Forelimb muscle (tissue), 1 donor: ENCODE measurements around the gene LRP3. TPM values are rescaled to one million over a fixed set of nuclear protein-coding genes. Genes with fewer than 3 reads are reported as not detected.
"Not testable (repeated sequence)": the region's sequence is repeated elsewhere in the genome, so short reads cannot be mapped to it uniquely, and the experiment has no call there.

Experiments
- DNase-seq: peaks from one replicate; pipeline ENCODE4 v3.0.0-alpha.2; 2013; ENCODE audit warnings: low read depth
- polyA plus RNA-seq: library from polyadenylated mRNA; unstranded; fragments of 120-200 nt; gene quantifications from one replicate; pipeline ENCODE4 v1.2.1, GENCODE V29; 2013; ENCODE audit not compliant: insufficient read length

LRP3 gene
- polyA plus RNA-seq, 1 donor: 19.2 TPM

DNA sequence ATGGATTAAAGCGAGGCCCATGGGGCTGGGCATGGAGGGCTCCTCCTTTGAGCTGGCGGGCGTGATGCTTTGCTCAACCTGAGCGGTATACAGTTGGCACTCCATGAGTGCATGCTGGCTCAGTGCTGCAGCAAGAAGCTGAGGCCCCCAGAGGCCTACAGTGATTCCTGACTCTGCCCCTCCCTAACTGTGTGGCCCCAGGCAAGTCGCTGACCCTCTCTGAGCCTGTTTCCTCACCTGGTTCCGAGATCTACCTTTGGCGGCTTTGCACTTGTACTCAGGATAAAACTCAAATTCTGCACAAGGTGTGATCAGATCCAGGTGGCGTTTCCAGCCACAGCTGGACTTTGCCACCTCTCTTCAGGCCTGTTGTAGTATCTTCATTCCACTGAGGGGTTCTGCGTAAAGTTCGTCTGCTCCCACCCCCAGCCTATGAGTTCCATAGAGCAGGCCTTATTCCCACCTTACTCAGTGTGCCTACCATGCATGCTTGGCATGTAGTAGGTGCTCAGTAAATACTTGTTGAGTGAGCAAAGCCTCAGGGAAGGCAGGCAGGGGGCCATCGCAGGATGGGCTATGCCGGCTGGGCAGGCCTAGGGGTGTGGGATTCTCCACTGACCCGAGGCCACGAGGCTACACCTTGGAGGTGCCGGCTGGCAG is 7.9 kb downstream of the LRP3 start:
- no peak for DNase-seq

DNA sequence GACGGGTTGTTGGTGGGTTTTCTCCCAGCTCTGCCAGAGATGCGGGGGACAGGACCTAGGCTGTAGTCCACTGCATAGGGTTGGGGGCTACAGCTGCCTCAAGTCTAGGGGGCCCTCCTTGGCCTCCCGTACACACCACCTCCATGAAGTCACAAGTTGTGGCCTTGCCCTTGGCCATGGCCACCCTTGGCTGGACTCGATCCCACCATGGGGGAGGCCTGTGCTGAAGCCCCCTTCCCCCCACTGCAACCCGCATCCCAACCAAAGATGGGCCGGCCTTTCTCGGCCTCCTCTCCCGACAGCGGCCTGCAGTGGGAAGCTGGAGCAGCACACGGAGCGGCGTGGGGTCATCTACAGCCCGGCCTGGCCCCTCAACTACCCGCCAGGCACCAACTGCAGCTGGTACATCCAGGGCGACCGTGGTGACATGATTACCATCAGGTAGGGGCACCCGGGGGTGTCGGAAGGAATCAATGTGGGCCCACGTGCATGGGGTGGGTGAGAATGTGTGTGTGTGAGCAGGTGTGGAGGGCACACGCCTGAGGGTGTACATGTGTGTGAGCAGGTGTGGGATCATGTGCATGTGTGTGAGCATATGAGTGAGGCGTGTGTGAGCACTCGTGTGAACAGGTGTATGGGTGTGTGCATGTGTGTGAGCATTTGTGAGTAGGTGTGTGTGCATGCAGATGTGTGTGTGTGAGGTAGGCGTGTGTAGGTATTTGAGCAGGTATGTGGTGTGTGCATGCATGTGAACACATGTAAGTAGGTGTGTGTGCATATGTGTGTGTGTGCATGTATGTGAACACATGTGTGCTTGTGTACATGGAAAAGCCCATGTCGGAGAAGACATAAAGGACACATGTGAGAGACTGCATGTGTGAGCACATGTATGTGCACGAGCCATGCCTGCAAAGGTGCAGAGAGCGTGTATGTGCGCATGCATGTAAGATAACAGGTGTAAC is 8.7 kb downstream of the LRP3 start:
- DNase-seq: no peak

DNA sequence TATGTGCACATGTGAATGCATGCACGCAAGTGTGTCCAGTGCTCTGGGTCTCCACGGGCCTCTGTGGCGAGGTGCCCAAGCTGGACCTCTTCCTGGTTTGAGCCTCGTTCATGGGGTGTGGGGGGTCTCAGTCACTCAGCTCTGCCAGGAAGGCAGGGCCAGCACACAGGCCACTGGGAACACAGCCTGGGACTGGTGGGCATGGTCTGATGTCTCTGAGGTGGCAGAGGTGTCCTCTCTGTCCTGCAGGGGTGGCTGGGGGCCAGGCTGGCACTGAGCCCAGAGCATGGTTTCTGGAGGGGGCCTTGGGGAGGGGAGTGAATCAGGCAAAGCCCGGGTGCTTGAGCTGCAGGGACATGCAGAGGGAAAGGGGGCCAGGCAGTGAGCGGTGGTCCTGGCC is 9.4 kb downstream of the LRP3 start:
- DNase-seq: no peak

DNA sequence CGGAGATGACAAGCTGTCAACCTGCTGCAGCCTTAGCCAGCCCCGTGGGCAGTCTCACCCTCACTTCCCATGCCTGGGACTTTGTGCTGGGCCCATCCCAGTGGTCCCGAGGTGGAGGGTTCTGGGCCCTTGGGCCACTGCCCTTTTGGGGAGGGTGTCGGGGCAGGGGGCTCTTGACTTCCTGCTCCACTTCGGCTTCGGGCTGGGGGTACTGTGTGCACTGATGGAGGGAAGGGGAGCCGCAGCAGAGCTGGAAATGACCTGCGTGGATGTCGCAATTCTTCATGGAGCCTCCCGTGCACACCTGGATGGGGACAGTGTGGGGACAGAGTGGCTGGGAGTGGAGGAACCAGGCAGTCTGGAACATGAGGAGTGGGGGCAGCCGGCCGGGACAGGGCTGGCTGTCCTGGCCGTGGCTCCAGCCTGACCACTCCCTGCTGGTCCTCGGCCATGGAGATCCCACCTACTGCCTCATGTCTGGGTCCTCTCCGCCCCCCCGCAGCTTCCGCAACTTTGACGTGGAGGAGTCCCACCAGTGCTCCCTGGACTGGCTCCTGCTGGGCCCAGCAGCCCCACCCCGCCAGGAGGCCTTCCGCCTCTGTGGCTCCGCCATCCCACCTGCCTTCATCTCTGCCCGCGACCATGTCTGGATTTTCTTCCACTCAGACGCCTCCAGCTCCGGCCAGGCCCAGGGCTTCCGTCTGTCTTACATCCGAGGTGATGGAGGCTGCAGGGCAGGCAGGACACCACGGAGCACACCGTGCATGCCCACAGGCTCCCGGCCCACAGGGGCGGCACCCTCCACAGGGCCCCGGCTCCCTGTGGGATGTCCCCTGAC is 10.2 kb downstream of the LRP3 start:
- no peak for DNase-seq

DNA sequence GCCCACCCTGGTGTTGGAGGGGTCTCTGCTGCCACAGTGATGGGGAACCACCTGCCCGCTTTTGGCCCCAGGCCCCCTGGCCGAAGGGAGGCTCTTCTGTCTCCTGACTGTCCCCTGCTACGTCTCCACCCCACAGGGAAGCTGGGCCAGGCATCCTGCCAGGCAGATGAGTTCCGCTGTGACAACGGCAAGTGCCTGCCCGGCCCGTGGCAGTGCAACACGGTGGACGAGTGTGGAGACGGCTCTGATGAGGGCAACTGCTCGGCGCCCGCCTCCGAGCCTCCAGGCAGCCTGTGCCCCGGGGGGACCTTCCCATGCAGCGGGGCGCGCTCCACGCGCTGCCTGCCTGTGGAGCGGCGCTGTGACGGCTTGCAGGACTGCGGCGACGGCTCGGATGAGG is 11.0 kb downstream of the LRP3 start:
- no peak for DNase-seq

DNA sequence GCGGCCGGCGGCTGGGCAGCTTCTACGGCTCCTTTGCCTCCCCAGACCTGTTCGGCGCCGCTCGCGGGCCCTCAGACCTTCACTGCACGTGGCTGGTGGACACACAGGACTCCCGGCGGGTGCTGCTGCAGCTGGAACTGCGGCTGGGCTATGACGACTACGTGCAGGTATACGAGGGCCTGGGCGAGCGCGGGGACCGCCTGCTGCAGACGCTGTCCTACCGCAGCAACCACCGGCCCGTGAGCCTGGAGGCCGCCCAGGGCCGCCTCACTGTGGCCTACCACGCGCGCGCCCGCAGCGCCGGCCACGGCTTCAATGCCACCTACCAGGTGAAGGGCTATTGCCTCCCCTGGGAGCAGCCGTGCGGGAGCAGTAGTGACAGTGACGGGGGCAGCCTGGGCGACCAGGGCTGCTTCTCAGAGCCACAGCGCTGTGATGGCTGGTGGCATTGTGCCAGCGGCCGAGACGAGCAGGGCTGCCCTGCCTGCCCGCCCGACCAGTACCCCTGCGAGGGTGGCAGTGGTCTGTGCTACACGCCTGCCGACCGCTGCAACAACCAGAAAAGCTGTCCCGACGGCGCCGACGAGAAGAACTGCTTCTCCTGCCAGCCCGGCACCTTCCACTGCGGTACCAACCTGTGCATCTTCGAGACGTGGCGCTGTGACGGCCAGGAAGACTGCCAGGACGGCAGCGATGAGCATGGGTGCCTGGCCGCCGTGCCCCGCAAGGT is 11.6 kb downstream of the LRP3 start:
- DNase-seq: no peak

DNA sequence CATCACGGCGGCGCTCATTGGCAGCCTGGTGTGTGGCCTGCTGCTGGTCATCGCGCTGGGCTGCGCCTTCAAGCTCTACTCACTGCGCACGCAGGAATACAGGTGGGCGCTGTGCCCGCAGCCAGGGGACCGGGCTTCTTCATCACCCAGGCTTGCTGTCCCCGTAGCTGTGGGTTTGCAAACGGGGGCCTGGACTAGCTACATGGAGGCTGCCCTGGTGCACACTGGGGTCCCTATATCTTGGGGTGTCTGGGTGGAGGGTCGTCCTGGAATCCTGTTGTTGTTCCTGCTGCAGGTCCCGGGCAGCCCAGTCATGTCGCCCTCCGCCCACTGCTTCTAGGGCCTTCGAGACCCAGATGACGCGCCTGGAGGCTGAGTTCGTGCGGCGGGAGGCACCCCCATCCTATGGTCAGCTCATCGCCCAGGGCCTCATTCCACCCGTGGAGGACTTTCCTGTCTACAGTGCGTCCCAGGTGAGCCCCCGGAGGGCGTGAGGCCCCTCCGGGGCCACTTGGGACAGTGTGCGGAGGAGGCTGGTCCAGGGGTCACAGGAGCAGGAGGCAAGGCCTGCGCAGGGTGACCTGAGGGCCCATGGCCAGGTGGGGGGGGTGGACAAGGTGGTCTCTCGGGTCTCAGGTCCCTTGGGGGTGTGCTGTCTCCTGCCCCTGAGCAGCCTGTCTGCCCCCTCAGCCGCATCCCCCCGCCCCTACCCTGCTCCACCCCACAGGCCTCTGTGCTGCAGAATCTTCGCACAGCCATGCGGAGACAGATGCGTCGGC is 12.3 kb downstream of the LRP3 start:
- DNase-seq: no peak

DNA sequence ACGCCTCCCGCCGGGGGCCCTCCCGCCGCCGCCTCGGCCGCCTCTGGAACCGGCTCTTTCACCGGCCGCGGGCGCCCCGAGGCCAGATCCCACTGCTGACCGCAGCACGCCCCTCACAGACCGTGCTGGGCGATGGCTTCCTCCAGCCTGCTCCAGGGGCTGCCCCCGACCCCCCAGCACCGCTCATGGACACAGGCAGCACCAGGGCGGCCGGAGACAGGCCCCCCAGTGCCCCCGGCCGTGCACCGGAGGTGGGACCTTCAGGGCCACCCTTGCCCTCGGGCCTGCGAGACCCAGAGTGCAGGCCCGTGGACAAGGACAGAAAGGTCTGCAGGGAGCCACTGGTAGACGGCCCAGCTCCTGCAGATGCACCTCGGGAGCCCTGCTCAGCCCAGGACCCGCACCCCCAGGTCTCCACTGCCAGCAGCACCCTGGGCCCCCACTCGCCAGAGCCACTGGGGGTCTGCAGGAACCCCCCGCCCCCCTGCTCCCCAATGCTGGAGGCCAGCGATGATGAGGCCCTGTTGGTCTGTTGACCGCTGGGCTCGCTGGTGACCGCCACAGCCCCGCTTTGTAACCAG is 13.0 kb downstream of the LRP3 start:
- no peak for DNase-seq

DNA sequence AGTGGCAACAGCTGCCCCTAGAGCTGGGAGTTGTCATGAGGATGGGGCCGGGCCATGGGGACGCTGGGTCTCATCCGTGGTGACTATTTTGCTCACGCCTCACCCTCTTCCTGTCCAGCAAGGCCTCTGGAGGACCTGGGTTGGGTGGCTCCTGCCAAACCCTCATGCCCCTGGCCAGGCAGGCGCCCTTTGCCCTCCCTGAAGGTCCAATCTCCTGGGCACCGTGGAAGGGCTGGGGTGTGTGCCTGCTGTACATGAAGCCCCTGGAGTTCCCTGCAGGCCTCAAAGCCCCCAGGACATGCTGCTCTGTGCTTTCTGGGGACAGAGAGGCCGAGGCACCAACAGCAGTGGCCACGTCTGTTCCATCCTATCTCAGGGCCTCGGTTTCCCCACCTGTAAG is 13.8 kb downstream of the LRP3 start:
- DNase-seq: no peak

DNA sequence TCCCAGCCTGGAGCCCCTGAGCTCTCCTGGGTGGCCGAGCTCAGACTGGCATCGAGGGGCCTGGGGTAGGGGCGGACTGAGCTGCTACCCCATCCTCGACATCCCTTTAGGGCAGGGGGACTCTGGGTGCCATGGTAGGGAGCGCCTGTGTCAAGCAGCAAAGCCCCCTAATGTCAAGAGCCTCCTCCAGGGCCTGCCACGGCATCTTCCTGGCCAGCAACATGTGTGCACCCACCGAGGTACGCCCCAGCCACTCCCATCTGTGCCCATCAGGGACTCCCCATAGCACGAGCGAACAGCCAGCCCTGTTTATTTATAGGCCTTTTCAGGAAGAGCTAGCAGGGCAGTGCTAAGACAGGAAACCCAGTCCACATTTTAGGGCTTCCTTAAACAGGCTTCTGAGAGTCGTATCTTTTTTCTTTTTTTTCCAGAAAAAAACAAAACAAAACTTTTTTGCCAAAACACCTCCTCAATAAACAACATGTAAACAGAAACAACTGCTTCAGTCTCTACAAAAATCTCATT is 14.3 kb downstream of the LRP3 start:
- no peak for DNase-seq

DNA sequence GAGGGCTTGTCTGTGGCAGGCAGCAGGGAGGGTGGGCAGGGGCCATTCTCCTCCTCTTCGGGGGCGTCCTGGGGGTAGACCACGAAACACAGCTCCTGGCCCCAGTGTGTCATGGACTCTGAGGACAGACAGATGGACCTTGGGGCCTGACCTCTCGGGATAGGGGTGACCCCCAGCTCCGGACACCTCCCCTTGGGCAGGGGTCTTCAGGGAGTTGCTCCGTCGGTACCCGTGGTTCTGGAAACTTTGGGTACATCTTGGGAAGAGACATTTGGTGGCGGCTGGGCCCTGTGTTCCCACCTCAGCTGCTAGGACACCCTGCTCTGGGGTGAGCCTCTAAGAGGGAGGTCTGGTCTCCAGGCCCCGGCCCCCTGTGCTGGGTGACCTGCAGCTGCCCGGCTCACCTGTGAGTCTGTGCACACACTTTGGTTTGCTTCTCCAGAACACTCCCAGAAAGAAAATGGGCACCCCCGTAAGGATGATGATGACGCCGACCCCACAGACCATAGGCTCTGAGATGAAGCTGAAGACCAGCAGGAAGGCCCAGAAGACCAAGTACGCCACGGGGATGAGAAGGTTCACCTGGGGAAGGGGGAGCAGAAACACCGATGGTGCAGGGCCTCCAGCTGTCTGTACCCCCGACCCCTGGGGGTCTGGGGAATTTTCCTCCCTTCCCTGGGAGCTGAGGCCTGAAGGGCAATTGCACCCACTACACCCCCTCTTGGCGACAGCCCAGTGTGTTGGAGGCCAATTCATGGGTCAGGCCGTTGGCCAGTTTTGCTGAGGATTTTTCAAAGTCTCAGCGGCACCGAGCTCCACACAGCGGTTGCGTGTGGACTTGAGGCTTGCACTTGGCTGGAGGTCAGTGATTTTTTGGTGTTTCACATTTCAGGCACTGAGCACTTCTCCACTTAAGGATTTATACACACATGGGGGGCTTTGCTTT is 15.0 kb downstream of the LRP3 start:
- DNase-seq: peak; percentile 26

DNA sequence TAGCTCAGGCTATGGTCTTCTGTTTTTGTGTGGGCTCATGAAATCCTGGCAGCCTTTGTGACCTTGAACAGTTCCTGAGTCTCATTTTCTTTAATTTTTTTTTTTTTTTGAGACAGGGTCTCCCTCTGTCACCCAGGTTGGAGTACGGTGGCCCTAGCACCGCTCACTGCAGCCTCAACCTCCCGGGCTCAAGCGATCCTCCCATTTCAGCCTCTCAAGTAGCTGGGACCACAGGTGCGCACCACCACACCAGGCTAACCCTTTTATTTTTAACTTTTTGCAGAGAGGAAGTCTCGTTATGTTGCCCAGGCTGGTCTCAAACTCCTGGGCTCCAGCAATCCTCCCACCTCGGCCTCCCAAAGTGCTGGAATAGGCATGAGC is 15.7 kb downstream of the LRP3 start:
- DNase-seq: not testable (repeated sequence)

DNA sequence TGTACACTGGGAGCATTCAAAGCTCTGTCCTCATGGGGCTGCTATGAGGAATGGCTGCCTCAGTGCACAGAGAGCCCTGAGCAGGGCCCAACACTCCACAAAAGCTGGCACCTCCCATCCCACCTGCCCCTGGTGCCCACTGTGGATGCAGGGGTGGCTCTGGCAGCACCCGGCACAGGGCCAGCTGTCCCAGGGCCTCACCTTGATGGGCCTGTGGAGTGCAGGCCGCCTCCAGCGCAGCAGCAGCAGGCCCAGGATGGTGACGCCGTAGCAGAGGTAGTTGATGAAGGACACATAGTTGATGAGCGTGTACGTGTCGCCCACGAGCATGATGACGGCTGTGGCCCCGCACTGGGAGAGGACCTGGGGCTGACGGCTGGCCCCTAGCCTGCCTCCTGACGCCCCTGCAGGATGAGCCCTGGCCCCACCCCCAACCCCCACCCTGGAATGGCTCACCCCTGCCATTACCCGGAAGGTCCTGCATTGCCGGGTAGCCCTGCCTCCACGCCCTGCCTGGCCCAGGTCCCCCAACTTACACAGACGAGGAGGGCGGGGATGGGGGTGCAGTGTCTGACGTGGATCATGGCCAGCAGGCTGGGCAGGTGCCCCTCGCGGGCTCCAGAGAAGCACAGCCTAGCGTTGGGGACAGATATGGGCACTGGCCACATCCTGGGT is 16.3 kb downstream of the LRP3 start:
- DNase-seq: no peak

DNA sequence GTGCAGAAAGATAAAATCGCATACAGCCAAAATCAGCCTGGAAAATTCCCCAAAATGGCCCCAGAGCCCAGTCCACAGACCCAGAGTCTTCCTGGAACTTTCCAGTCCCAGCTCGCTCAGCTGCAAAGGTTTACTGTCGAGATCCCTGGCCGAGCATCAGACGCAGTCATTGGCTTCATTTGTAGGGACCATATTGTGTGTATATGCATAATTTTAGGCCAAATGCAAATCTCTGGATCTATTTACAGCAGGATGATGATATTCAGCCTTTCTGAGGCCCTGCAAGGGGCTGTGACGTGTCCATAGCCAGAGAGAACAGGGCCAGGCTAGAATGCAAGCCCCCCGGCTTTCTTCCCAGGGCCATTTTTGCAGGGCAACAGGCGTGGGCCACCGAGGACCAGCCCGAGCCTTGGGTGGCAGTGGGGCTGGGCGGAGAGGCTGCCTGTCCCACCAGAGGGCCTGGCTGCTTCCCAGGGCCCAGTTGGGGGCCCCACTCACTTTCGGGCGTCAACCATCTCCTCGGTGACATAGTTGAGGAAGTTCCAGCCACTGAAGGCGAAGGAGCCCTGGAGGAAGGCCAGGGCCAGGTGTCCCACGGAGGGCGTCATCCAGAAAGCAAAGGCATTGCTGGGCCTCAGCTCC is 17.8 kb downstream of the LRP3 start:
- DNase-seq: peak; percentile 88

DNA sequence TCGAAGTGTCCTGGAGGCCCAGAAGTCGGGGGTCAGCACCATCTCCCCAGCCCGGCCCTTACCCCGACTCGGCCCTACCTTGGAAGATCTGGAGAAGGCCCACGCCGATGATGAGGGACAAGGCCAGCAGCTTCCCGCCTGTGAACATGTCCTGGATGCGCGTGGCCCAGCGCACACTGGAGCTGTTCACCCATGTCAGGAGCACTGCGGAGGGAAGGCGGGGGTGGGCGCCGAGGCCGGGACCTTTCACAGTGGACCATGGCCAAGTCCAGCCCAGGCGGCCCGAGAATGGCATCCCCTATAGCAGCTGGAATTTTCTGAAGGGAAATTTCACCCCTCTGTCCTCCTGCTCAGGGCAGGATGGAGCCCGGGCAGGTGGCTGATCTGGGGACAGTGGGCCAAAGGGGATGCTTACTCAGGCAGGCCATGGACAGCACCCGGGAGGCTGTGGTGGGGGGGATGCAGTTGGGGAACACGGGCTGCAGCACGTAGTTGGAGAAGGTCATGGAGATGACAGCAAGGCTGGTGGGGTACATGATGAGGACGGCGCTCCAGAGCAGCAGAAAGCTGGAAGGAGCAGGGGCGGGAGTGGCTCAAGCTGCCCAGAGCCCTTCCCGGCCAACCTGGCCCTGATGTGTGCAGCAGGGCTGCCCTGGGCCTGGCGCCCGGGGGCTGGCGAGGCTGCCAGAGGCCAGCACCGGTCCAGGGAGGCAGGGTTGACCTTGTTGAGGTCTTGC is 18.5 kb downstream of the LRP3 start:
- no peak for DNase-seq

DNA sequence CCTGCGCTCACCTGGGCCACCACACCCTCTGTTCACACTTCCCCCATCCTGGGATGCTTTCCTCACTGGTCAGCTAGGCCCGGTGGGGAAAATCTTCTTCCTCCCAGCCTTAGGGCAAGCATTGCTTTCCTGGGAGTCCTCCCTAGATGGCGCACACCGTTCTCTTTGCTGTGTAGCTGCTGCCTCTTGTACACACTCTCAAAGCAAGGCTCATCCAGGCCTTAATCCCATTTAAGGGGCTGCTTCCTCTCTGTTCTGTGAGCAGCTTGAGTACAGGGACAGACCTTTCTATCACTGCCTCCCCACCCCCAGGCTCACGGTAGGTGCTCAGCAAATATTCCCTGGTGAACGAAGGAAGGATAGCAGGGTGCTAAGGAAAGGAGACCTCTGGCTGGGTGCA is 20.5 kb downstream of the LRP3 start:
- no peak for DNase-seq
